Measurements from ENCODE around the gene UGT1A8.

Gene UGT1A8

DNA sequence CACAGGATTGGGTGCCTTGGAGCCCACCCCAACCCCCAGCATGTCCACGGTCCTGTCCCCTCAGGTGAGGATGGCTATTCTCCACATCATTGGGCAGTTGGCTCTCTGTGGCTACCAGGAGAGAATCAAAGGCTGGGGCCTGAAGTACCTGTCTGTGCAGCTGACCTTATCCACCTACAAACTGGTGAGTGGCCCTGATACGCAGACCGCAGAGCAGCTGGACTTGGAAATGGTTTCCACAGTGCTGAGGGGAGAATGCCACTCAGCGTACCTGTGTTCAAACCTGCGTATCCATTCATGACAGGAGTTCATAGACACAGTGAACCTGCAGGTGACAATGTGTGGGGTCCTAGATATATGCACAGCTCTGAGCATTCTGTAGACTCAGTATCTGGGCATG lies 182.3 kb downstream of the UGT1A8 start:
- no peak for DNase-seq (ENCODE audit: low read depth in 3 of 3)

DNA sequence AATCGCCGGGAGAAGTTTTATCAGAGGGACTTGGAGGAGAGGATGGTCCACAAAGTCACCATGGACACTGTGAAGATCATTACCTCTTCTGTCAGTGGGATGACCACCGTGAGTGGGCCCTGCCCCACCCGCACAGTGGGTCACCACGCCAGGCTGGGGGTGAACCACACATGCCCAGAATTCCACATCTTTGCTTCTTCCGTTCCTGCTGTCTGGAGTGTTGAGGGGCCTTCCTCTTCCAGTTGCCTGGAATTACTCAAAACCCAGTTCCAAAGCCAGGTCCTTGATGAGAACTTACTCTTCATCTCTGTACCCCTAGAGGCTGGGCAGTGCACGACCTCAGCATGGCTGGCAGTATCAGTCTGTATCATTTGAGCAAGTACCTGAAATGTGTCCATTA lies 182.8 kb downstream of the UGT1A8 start:
- no peak for DNase-seq (ENCODE audit: low read depth in 3 of 3)

- no peak for DNase-seq (ENCODE audit: low read depth in 3 of 3)
Measured at GRCh38 chr2:233801357-233802131, 184.1 kb downstream of the UGT1A8 start.

DNA sequence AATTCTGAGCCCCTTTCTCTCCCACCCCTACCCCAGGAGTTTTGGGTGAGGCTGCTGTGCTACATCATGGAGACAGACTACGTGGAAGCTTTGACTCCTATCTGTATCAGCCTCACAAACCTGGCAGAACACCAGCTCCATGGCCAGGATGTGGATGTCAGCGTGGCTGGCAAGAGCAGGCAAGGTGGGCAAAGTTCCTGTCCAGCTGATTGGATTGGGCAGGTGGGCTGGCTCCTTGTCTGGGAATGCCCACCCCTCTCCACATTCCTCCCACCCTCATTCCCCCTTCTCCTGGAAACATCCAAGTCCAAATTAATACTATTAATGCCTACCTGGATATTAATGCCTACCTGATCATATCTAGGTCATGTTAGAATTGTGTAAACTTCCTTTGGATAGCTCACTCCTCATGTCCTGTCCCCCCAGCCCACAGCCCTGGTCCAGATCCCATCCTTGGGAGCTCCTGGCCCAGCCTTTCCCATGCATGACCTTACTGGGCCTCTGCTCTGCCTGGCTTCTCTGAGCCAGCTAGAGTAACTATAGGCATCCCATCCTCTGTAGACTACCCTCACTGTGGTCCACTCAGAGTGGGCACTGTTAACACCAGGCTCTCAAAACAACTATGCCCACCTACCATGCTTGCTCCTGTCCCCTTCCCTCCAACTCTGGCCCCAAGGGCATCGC lies 184.8 kb downstream of the UGT1A8 start:
- DNase-seq (ENCODE audit: low read depth in 3 of 3): no peak

- DNase-seq (ENCODE audit: low read depth in 3 of 3): no peak
Measured at GRCh38 chr2:233803292-233803911, 186.0 kb downstream of the UGT1A8 start.

- no peak for DNase-seq (ENCODE audit: low read depth in 3 of 3)
Measured at GRCh38 chr2:233803994-233804393, 186.6 kb downstream of the UGT1A8 start.

GRCh38 chr2:233807215-233807865 lies 189.9 kb downstream of the UGT1A8 start:
- DNase-seq (ENCODE audit: low read depth in 3 of 3): no peak

DNA sequence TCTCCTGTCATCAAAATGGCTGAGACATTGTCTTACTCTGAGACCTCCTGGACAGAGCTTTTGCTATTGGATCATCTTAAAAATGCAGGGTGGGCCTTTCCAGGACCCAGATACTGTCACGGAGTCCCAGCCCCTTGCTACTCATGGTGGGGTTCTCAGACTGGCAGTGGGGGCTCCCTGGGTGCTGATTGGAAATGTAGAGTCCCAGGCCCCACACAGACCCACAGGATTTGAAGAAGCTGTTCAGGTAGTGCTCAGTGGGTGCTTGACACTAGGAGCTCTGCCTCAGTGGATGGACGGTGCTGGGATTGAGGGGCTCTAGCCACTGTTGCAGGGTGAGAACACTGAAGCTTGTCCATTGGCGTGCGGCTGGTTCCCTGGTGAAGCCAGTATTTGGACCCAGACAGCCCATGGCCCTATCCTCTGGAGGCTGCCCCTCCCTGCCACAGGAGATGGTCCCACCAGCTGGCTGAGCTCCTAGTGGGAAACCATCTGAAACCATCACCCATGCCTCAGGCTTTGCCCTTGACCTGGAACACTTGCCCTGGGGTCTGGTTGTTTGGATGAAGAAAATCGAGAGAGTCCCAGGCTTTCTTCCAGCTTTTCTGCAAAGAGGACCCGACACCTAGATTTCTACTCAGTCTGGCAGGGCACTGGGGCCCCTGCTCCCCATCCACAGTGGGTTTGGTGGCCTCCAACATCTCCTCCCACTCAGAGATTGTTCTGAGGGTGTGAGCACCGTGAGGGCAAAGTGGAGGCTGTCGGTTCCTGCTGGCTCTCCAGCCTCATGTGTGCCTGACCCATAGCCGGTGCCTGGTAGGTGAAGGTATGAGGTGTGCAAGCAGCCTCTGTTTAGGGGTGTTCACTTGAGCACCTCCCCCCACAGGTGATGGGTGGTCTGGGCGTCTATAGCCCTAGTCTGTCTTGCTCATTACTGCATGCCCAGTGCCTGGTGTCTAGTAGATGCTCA lies 190.8 kb downstream of the UGT1A8 start:
- no peak for DNase-seq (ENCODE audit: low read depth in 3 of 3)

- no peak for DNase-seq (ENCODE audit: low read depth in 3 of 3)
Measured at GRCh38 chr2:233810385-233810784, 193.0 kb downstream of the UGT1A8 start.

DNA sequence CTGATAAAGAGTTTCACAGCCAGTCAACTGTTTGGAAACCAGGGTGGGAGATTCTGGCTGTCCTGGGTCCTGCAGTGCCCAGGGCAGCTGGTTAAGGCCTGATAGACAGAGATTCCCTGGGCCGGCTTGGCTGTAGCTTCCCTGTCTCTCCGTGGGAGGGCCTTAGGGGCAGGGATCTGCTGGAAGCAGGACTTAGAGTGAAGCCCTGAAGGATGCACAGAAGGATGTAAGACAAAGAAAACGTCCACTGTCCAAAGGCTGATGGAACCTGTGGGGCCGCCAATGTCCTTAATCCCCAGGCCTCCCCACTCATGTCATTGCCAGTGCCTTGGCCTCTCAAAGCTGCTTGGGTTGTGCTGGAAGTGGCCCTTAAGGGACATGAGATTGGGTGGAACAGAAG lies 193.7 kb downstream of the UGT1A8 start:
- no peak for DNase-seq (ENCODE audit: low read depth in 3 of 3)

- DNase-seq (ENCODE audit: low read depth in 3 of 3): no peak
Measured at GRCh38 chr2:233811732-233812131, 194.3 kb downstream of the UGT1A8 start.

GRCh38 chr2:233813236-233814055 lies 196.0 kb downstream of the UGT1A8 start:
- DNase-seq (ENCODE audit: low read depth in 3 of 3): no peak

DNA sequence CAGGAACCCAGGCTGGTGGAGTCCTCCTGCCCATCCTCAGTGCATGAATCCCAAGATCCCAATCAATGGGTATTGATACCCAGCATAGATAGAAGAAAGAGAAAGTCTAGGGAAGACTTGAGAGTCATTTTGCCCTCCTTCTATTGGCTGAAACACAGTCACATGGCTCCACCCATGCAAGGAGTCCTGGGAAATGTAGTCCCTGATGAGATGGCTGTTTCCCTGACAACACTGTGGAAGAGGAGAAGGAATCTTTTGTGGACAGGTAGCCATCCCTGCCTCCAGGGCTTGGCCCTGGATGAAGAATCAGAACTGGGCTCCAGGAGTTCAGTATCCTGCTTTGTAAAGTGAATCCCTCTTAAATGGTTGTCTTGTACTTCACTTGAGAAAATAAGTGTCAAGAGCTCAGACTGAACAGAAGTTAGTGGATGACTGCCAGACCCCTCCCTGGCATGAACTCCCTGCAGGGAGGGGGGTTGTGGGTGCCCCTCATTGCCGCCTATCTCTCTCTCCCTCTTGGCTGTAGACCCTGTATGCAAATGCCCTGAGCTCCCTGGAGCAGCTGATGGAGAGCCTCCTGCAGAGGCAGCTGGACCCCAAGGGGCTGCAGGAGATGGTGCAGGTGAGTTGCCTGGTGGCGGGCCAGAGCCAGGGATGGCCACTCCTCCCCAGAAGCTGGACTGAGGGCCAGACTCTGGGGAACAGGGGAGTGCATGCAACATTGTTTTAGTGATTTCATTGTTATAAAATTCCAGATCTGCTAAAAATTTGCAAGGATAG lies 196.8 kb downstream of the UGT1A8 start:
- DNase-seq (ENCODE audit: low read depth in 3 of 3): no peak

DNA sequence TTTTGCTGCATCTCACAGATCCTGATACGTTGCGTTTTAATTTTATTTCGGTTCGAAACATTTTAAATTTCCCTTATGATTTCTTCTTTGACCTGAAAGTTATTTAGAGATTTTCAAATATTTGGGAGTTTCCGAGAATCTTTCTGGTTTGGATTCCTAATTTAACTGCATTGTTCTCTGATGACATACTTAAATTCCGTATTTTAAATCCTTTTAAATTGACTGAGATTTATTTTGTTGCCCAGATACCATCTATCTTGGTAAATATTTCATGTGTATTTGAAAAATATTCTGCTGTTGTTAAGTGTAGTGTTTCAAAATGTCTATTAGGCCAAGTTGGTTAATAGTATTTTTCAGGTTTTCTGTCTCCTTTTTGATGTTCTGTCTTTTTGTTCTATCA lies 198.4 kb downstream of the UGT1A8 start:
- DNase-seq (ENCODE audit: low read depth in 3 of 3): no peak

DNA sequence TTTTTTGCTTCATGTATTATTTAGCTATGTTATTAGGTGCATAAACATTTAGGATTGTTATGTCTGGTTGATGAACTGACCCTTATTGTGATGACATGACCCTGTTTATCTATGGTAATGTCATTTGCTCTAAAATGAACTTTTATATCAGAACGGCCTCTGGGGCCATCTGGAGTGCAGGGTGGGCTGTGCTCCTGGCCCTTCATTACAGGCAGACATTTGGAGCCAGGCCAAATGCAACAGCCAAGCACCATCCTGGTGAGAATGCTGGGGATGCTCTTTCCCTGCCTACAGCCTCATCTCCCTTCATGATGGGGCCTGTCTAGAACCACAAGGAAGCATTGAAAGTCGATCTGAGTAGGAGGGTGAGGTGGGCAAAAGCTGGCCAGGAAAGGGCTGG lies 198.9 kb downstream of the UGT1A8 start:
- no peak for DNase-seq (ENCODE audit: low read depth in 3 of 3)

GRCh38 chr2:233816771-233817170 lies 199.3 kb downstream of the UGT1A8 start:
- DNase-seq (ENCODE audit: low read depth in 3 of 3): no peak

DNA sequence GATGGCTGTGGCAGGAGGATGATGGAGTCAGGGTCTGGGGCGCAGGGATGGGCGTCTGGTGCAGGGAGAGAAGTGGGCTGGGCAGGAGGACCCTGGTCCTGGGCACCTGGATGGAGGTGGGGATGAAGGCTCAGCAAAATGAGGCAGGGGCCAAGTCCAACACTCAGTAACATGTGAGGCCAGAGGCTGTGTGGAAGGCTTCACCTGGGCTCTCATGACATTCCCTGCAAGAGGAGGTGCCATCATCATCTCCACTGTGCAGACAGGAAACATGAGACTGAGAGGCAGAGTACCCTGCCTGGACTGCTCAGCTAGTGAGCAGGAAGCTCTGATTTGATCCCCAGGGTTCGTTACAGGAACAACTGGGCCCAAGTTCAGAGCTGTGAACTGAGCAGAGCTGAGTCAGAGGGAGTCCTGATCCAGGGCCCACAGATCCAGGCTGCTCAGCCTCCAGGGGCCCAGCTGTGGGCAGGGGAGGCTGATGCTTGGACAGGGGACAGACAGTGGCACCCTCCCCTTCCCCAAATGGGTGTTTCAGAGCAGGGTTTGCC lies 200.0 kb downstream of the UGT1A8 start:
- DNase-seq (ENCODE audit: low read depth in 3 of 3): no peak

DNA sequence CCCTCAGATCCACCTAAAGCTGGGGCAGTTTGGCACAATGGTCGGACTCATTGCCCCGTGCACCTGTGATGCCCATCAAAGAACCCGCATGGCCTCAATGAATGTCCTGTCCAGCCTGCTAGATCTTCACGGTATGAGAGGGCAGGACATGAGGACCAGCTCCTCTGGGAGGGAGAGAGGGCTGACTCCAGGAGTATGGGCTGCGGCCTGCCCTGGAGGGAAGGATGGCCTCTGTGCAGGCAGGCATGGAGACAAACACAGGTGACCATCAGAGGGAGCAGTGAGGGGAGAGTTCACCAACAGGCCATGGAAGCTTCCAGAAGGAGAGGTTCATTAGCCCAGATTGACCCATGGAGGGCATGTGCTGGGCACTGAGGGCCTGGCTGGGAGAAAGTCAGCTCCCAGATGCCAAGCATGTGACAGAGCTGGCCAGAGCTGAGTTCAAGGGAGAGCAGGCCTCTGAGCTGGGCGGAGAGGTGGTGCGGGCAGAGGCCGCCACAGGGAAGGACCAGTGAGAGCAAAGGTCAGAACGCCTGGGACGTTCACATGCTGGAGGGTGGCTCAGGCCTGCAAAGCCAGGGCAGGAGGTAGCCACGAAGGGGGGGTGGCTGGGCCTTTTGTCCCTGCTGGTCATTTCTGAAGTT lies 200.7 kb downstream of the UGT1A8 start:
- no peak for DNase-seq (ENCODE audit: low read depth in 3 of 3)
